Liver (tissue), 3 donors: ENCODE results near the gene CTXND1.

ENCODE experiments used
- CTCF ChIP-seq: fragments of 150-350 bp; IDR thresholded peaks from 2 replicates; pipeline ENCODE4 v1.5.1; 2017; ENCODE audit warnings: improper control_type of control experiment, low read depth, low read length; ENCODE audit not compliant: missing input control
- FOXA1 ChIP-seq: IDR thresholded peaks from 2 replicates; pipeline ENCODE4 v1.6.1; 2016; ENCODE audit warnings: antibody characterized with exemption
- GABPA ChIP-seq, 2 donors: IDR thresholded peaks in 1 of 2; conservative IDR thresholded peaks in 1 of 2; 2 replicates each; pipeline ENCODE4 v1.6.1; 2016; ENCODE audit warnings: antibody characterized with exemption in 2 of 2, mild to moderate bottlenecking in 1 of 2, moderate library complexity in 1 of 2
- JUND ChIP-seq, 2 donors: IDR thresholded peaks; 2 replicates each; pipeline ENCODE4 v1.6.1; 2016; ENCODE audit warnings: antibody characterized with exemption in 2 of 2
- MAX ChIP-seq: IDR thresholded peaks from 2 replicates; pipeline ENCODE4 v1.6.1; 2016; ENCODE audit warnings: antibody characterized with exemption
- RAD21 ChIP-seq, 2 donors: IDR thresholded peaks; 2 replicates each; pipeline ENCODE4 v1.6.1; 2016; ENCODE audit warnings: antibody characterized with exemption in 2 of 2, mild to moderate bottlenecking in 2 of 2
- SP1 ChIP-seq: IDR thresholded peaks from 2 replicates; pipeline ENCODE4 v1.6.1; 2018; ENCODE audit warnings: antibody characterized with exemption, mild to moderate bottlenecking
- TAF1 ChIP-seq: conservative IDR thresholded peaks from 2 replicates; pipeline ENCODE4 v1.6.1; 2016; ENCODE audit warnings: antibody characterized with exemption, mild to moderate bottlenecking
- YY1 ChIP-seq: IDR thresholded peaks from 2 replicates; pipeline ENCODE4 v1.6.1; 2016; ENCODE audit warnings: antibody characterized with exemption, mild to moderate bottlenecking
- ZBTB33 ChIP-seq: IDR thresholded peaks from 2 replicates; pipeline ENCODE4 v1.6.1; 2016; ENCODE audit warnings: antibody characterized with exemption
- donor health status: healthy.
- donor health status: healthy.

GRCh38 chr15:80155001-80155377 is 97.0 kb downstream of the CTXND1 start:
- TF ChIP-seq CTCF (no peak), TAF1 (no peak), MAX (no peak), RAD21 (IDR thresholded peaks at IDR 0.05) (no peak), YY1 (no peak), SP1 (no peak), JUND (IDR thresholded peaks at IDR 0.05) (no peak), GABPA (IDR thresholded peaks at IDR 0.05 in 1 of 2, conservative IDR thresholded peaks at IDR 0.05 in 1 of 2) (no peak), ZBTB33 (no peak), FOXA1 (no peak)
